Hepatocyte (in vitro differentiated cells): ENCODE data around the gene PPP2R2C. TPM values are rescaled to one million over a fixed set of nuclear protein-coding genes. Genes with fewer than 3 reads are reported as not detected.

Source experiments
- DNase-seq: peaks from one replicate; pipeline ENCODE4 v3.0.0-alpha.2; 2016; ENCODE audit warnings: low spot score
- H2AFZ ChIP-seq: fragments of 200-600 bp; sonication (generic); 2 replicates; pipeline ENCODE4 v1.6.0; 2016; ENCODE audit warnings: antibody characterized with exemption, mild to moderate bottlenecking
- H3K27ac ChIP-seq: fragments of 200-600 bp; sonication (generic); 2 replicates; pipeline ENCODE4 v1.5.1; 2016; ENCODE audit warnings: mild to moderate bottlenecking
- H3K27me3 ChIP-seq: fragments of 200-600 bp; sonication (generic); 2 replicates; pipeline ENCODE4 v1.6.1; 2016
- H3K36me3 ChIP-seq: fragments of 200-600 bp; sonication (generic); replicated peaks from 2 replicates; pipeline ENCODE4 v1.5.1; 2016; ENCODE audit warnings: low read depth; ENCODE audit not compliant: insufficient read depth
- H3K4me1 ChIP-seq: fragments of 200-600 bp; sonication (generic); 2 replicates; pipeline ENCODE4 v1.5.1; 2016; ENCODE audit warnings: mild to moderate bottlenecking, moderate library complexity; ENCODE audit not compliant: insufficient read depth
- H3K4me2 ChIP-seq: fragments of 200-600 bp; sonication (generic); 2 replicates; pipeline ENCODE4 v1.6.0; 2016
- H3K4me3 ChIP-seq: fragments of 200-600 bp; sonication (generic); 2 replicates; pipeline ENCODE4 v1.5.1; 2016; ENCODE audit warnings: mild to moderate bottlenecking
- H3K79me2 ChIP-seq: fragments of 200-600 bp; sonication (generic); 2 replicates; pipeline ENCODE4 v1.6.0; 2017; ENCODE audit warnings: mild to moderate bottlenecking
- H3K9me2 ChIP-seq: fragments of 200-600 bp; sonication (generic); replicated peaks from 2 replicates; pipeline ENCODE4 v1.6.0; 2017; ENCODE audit warnings: mild to moderate bottlenecking; ENCODE audit not compliant: insufficient read depth
- H3K9me3 ChIP-seq: fragments of 200-600 bp; sonication (generic); 2 replicates; pipeline ENCODE4 v1.5.1; 2016; ENCODE audit warnings: low read depth, mild to moderate bottlenecking
- H4K20me1 ChIP-seq: fragments of 200-600 bp; sonication (generic); 2 replicates; pipeline ENCODE4 v1.6.0; 2016; ENCODE audit warnings: mild to moderate bottlenecking; ENCODE audit not compliant: insufficient read depth, poor library complexity, severe bottlenecking
- EZH2 ChIP-seq: fragments of 200-600 bp; sonication (generic); IDR thresholded peaks from 2 replicates; pipeline ENCODE4 v1.6.1; 2016; ENCODE audit warnings: antibody characterized with exemption, mild to moderate bottlenecking, borderline replicate concordance
- EZH2phosphoT487 ChIP-seq: fragments of 200-600 bp; sonication (generic); IDR thresholded peaks from one replicate; pipeline ENCODE4 v1.6.1; 2018; ENCODE audit warnings: antibody characterized with exemption, mild to moderate bottlenecking, low read depth, moderate library complexity; ENCODE audit not compliant: unreplicated experiment, severe bottlenecking
- WGBS: methylation state at CpG from one replicate; pipeline ENCODE4 v1.1.6; 2016; ENCODE audit warnings: low lambda C conversion rate; ENCODE audit errors: missing lambda C conversion rate; 5-methylcytosine and 5-hydroxymethylcytosine counted together
- polyA plus RNA-seq: library from polyadenylated mRNA; unstranded; fragments of >200 nt; fragmentation: Nextera tagmentation; extraction: Ambion mirVana; gene quantifications from 2 replicates; pipeline ENCODE4 v1.2.1, GENCODE V29; 2016
- total RNA-seq: library from RNA; depleted of rRNA; stranded (reverse); fragments of >200 nt; gene quantifications from 2 replicates; pipeline ENCODE4 v1.2.3, GENCODE V29; 2014
- TF ChIP-seq, protein P1 (sequence below): fragments of 200-600 bp; sonication (generic); IDR thresholded peaks from 2 replicates; pipeline ENCODE4 v1.5.1; 2016; ENCODE audit warnings: antibody characterized with exemption, mild to moderate bottlenecking; ENCODE audit not compliant: poor library complexity

PPP2R2C gene
- total and polyA plus RNA-seq, 2 experiments from 2014 or later = 0.35 to 0.67 TPM

DNA sequence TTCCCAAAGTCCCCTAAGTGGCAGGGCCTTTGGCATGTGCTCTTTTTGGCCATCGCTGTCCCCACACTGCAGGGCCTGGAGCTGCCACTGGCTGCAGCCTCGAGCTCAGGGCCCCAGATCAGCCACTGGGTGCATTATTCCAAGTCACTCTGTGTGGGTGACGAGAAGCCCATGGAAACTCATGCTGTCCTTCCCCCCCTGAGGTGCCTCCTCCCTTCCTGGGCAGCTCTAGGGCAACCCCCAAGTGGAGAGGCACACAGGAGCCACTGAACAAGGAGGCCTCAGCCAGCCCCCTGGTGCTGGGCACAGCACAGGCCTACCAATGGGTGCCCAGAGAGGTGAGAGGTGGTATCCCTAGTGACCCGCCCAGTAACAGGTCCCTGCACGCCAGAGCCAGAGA lies 84.5 kb downstream of the PPP2R2C start:
- H3K27ac ChIP-seq = no peak overlapping the region
- no peaks in the 10 kb centered on the region for H3K9me3 ChIP-seq
- no peaks in the 10 kb centered on the region for H3K9me2 ChIP-seq
- H2AFZ ChIP-seq = no peak overlapping the region
- DNase-seq = no peak
- no peak overlapping the region for H3K4me2 ChIP-seq
- H3K4me1 ChIP-seq = no peaks in the 10 kb centered on the region
- no peaks in the 10 kb centered on the region for H3K79me2 ChIP-seq
- H4K20me1 ChIP-seq = no peaks in the 10 kb centered on the region
- H3K36me3 ChIP-seq = no peaks in the 10 kb centered on the region
- TF ChIP-seq, protein P1, sequence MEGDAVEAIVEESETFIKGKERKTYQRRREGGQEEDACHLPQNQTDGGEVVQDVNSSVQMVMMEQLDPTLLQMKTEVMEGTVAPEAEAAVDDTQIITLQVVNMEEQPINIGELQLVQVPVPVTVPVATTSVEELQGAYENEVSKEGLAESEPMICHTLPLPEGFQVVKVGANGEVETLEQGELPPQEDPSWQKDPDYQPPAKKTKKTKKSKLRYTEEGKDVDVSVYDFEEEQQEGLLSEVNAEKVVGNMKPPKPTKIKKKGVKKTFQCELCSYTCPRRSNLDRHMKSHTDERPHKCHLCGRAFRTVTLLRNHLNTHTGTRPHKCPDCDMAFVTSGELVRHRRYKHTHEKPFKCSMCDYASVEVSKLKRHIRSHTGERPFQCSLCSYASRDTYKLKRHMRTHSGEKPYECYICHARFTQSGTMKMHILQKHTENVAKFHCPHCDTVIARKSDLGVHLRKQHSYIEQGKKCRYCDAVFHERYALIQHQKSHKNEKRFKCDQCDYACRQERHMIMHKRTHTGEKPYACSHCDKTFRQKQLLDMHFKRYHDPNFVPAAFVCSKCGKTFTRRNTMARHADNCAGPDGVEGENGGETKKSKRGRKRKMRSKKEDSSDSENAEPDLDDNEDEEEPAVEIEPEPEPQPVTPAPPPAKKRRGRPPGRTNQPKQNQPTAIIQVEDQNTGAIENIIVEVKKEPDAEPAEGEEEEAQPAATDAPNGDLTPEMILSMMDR = no peak
- TF ChIP-seq EZH2 = no peak
- no peak for TF ChIP-seq EZH2phosphoT487
- no peak overlapping the region for H3K4me3 ChIP-seq
- 91% methylated on average over 5 of the region's 5 CpGs for WGBS
- no peaks in the 10 kb centered on the region for H3K27me3 ChIP-seq

DNA sequence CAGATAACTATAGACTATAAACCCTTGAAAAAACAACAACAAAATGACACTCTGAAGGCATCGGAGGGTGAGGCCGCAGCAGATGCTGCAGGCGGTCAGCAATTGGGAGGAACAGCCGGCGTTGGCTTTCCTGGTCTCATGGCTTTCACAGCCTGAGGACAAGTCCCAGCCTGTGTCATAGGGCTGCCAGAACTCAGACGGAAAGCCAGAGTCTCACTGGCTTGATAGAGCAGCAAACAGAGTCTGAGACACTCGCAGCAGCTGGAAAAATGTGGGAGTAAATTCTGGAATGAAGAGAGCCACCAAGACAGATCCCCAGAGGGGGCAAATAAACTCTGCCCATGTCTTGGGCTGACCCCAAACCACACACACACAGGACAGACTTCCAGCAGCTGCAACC lies 86.3 kb downstream of the PPP2R2C start:
- no peak overlapping the region for H3K4me3 ChIP-seq
- no peak for DNase-seq
- no peak overlapping the region for H3K27ac ChIP-seq
- no peak overlapping the region for H3K4me2 ChIP-seq
- no peaks in the 10 kb centered on the region for H3K9me2 ChIP-seq
- no peaks in the 10 kb centered on the region for H3K9me3 ChIP-seq
- H3K4me1 ChIP-seq = no peaks in the 10 kb centered on the region
- no peaks in the 10 kb centered on the region for H3K27me3 ChIP-seq
- WGBS = 76% methylated on average over 7 of the region's 7 CpGs
- no peak overlapping the region for H2AFZ ChIP-seq
- no peaks in the 10 kb centered on the region for H3K79me2 ChIP-seq
- TF ChIP-seq EZH2 (no peak), EZH2phosphoT487 (no peak)
- TF ChIP-seq, protein P1 = no peak
- H4K20me1 ChIP-seq = no peaks in the 10 kb centered on the region
- no peaks in the 10 kb centered on the region for H3K36me3 ChIP-seq

DNA sequence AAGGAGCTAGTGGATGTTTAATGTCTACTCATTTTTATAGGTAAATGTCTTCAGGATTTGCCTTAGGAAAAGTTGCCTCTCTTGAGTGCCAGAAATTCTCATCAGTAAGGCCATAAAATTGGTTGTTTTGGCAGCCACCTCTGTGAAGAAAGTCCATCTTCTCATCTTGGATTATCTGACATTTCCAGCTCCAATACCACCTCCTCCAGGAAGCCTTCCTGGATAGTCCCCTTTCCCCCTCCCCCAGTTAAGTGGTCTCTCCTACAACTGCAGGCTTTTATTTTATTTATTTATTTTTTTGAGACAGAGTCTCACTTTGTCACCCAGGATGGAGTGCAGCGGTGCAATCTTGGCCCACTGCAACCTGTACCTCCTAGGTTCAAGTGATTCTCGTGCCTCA lies 87.1 kb downstream of the PPP2R2C start:
- TF ChIP-seq EZH2phosphoT487 = no peak
- TF ChIP-seq, protein P1 = no peak
- no peak overlapping the region for H3K4me3 ChIP-seq
- H4K20me1 ChIP-seq = no peaks in the 10 kb centered on the region
- no peaks in the 10 kb centered on the region for H3K9me2 ChIP-seq
- H3K36me3 ChIP-seq = no peaks in the 10 kb centered on the region
- no peak overlapping the region for H3K4me2 ChIP-seq
- H3K79me2 ChIP-seq = no peaks in the 10 kb centered on the region
- H3K4me1 ChIP-seq = no peaks in the 10 kb centered on the region
- 93% methylated on average over 2 of the region's 2 CpGs for WGBS
- no peaks in the 10 kb centered on the region for H3K9me3 ChIP-seq
- DNase-seq = no peak
- no peaks in the 10 kb centered on the region for H3K27me3 ChIP-seq
- H2AFZ ChIP-seq = no peak overlapping the region
- no peak overlapping the region for H3K27ac ChIP-seq

DNA sequence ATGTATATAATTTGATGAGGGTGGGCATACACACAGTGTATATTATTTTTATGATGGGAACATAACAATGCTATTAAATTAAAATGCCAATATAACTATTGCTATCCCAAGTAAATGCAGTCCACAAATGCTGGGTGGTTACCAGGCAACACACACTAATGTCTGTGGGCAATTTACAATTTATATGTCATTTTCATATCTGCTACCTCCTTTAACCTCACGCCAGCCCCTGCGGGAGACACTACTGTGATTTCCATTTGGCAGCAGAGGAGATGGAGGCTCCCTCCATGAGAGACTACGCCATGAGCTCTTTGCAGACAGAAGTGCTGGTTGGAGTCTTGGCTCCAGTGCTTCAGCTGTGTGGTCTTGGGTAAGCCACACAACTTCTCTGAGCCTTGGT lies 87.9 kb downstream of the PPP2R2C start:
- 91% methylated on average over 3 of the region's 3 CpGs for WGBS
- Histone ChIP-seq H3K27ac (no peak overlapping the region), H3K9me2 (no peaks in the 10 kb centered on the region), H3K79me2 (no peaks in the 10 kb centered on the region), H4K20me1 (no peaks in the 10 kb centered on the region), H3K4me3 (no peak overlapping the region), H3K36me3 (no peaks in the 10 kb centered on the region), H3K27me3 (peaks cover 5% of the 10 kb centered on the region), H3K4me1 (no peaks in the 10 kb centered on the region), H2AFZ (no peak overlapping the region), H3K9me3 (no peaks in the 10 kb centered on the region), H3K4me2 (no peak overlapping the region)
- DNase-seq = no peak
- TF ChIP-seq EZH2phosphoT487 (no peak), EZH2 (no peak)
- TF ChIP-seq, protein P1 = no peak
